ENCODE data around the gene ZSCAN21. TPM values are rescaled to one million over a fixed set of nuclear protein-coding genes. Genes with fewer than 3 reads are reported as not detected.

The ZSCAN21 gene
- total RNA-seq, 1 experiment from 2014 or later: 24.3 TPM

GRCh38 chr7:100061518-100062193 lies 12.1 kb downstream of the ZSCAN21 start:
- Histone ChIP-seq H3K79me1 (ENCODE audit: insufficient read depth, low read depth, low read length, poor library complexity, severe bottlenecking) (no peaks in the 10 kb centered on the region), H3K18ac (ENCODE audit: insufficient read length, low read depth, low read length) (no peak overlapping the region), H4K5ac (ENCODE audit: insufficient read length, low read depth, low read length) (no peak overlapping the region), H3K4me1 (ENCODE audit: insufficient read depth, low read length) (no peaks in the 10 kb centered on the region), H3K4ac (ENCODE audit: low read depth, low read length) (no peak overlapping the region), H3K27ac (ENCODE audit: insufficient read length, low read depth, low read length) (no peak overlapping the region), H2BK20ac (ENCODE audit: low read depth, low read length, poor library complexity, severe bottlenecking) (no peak overlapping the region), H3K4me2 (ENCODE audit: insufficient read depth, insufficient read length, low read length) (no peak overlapping the region), H3K27me3 (ENCODE audit: insufficient read depth, low read length) (no peaks in the 10 kb centered on the region), H3K23me2 (ENCODE audit: insufficient read length, low read depth, low read length, poor library complexity, severe bottlenecking) (no peaks in the 10 kb centered on the region), H3T11ph (ENCODE audit: low read length) (no peak overlapping the region), H3K56ac (ENCODE audit: insufficient read length, low read depth, low read length) (no peak overlapping the region), H2BK12ac (ENCODE audit: insufficient read length, low read depth, low read length) (no peak overlapping the region), H3K14ac (ENCODE audit: insufficient read depth, low read length) (no peak overlapping the region), H3K79me2 (ENCODE audit: insufficient read depth, low read length) (no peaks in the 10 kb centered on the region), H3K23ac (ENCODE audit: insufficient read length, low read depth, low read length) (no peak overlapping the region), H2BK5ac (ENCODE audit: insufficient read length, low read length) (no peak overlapping the region), H4K20me1 (ENCODE audit: control insufficient read depth, insufficient read depth, insufficient read length) (no peaks in the 10 kb centered on the region), H4K91ac (ENCODE audit: insufficient read length, low read depth, low read length) (no peak overlapping the region), H3K9ac (ENCODE audit: extremely low read depth, insufficient read length, low read length) (no peak overlapping the region), H2AFZ (ENCODE audit: low read length) (no peak overlapping the region), H2BK120ac (ENCODE audit: low read depth, low read length, poor library complexity, severe bottlenecking) (no peak overlapping the region), H2AK5ac (ENCODE audit: insufficient read length, low read length) (no peak overlapping the region), H3K9me3 (ENCODE audit: control insufficient read depth, low read depth, low read length) (no peaks in the 10 kb centered on the region), H2BK15ac (ENCODE audit: low read depth, low read length) (no peak overlapping the region), H4K8ac (replicated peaks; ENCODE audit: insufficient read length, low read depth, low read length) (no peak overlapping the region)
- H3K4me1 Mint-ChIP-seq: no peaks in the 10 kb centered on the region
- H3K4me3 Mint-ChIP-seq: peak overlapping the region in 1 of 2 experiments; percentile 41; a peak in 1 of 5 replicates
- TF ChIP-seq, protein P1, sequence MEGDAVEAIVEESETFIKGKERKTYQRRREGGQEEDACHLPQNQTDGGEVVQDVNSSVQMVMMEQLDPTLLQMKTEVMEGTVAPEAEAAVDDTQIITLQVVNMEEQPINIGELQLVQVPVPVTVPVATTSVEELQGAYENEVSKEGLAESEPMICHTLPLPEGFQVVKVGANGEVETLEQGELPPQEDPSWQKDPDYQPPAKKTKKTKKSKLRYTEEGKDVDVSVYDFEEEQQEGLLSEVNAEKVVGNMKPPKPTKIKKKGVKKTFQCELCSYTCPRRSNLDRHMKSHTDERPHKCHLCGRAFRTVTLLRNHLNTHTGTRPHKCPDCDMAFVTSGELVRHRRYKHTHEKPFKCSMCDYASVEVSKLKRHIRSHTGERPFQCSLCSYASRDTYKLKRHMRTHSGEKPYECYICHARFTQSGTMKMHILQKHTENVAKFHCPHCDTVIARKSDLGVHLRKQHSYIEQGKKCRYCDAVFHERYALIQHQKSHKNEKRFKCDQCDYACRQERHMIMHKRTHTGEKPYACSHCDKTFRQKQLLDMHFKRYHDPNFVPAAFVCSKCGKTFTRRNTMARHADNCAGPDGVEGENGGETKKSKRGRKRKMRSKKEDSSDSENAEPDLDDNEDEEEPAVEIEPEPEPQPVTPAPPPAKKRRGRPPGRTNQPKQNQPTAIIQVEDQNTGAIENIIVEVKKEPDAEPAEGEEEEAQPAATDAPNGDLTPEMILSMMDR (conservative IDR thresholded peaks at IDR 0.05): no peak
- peak overlapping the region in 1 of 3 experiments; percentile 54; a peak in 1 of 7 replicates for H3K27ac Mint-ChIP-seq
- DNase-seq: no peak
- WGBS (ENCODE audit: extremely low coverage, insufficient read length, low lambda C conversion rate): no CpG with 5 or more reads among the region's 11 CpGs
- no peaks in the 10 kb centered on the region for H3K27me3 Mint-ChIP-seq (ENCODE audit: low read depth)
- H3K9me3 Mint-ChIP-seq: no peaks in the 10 kb centered on the region
- H3K36me3 Mint-ChIP-seq (ENCODE audit: insufficient read depth in 1 of 3, low read depth in 3 of 3): peaks cover 61 to 88% (median 78%) of the 10 kb centered on the region in 3 experiments
